Measurements from ENCODE around the gene HLA-DRB5.

GRCh38 chr6:32522302-32523047, 7.6 kb downstream of the HLA-DRB5 start:
- TF ChIP-seq CTCF (IDR thresholded peaks at IDR 0.05) (no peak), POLR2A (IDR thresholded peaks at IDR 0.05) (no peak)
